Choroid plexus epithelial cell (primary cell): ENCODE results near the gene DIP2C.

Experiments
- DNase-seq: peaks from one replicate; pipeline ENCODE4 v3.0.0-alpha.2; 2010; ENCODE audit warnings: low read depth
- H3K4me3 ChIP-seq: 2 replicates; pipeline ENCODE4 v1.5.1; 2011; ENCODE audit warnings: low read depth, mild to moderate bottlenecking, control low read depth, low read length, moderate library complexity
- TF ChIP-seq, protein P1 (sequence below): conservative IDR thresholded peaks from 2 replicates; pipeline ENCODE4 v1.5.1; 2011; ENCODE audit warnings: low read depth, mild to moderate bottlenecking, control low read depth, inconsistent platforms, low read length, moderate library complexity

The DIP2C gene

DNA sequence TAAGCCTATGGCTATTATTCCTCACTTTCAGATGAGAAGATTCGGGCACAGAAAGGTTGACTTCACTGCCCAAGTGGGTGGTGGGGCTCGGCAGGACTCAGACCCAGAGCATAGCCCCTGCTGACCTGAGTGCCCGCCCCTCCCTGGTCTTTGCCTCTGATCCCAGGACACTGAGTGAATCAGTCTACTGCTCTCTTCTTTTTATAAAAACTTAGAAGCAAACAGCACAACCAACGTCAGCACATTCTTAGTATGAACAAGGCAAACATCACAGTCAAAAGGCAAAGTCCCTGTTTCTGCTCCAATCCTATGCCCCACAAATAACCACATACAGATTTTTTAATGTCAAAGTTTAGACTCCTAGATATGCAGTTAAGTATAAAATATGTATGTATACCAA is 316.5 kb downstream of the DIP2C start:
- TF ChIP-seq, protein P1, sequence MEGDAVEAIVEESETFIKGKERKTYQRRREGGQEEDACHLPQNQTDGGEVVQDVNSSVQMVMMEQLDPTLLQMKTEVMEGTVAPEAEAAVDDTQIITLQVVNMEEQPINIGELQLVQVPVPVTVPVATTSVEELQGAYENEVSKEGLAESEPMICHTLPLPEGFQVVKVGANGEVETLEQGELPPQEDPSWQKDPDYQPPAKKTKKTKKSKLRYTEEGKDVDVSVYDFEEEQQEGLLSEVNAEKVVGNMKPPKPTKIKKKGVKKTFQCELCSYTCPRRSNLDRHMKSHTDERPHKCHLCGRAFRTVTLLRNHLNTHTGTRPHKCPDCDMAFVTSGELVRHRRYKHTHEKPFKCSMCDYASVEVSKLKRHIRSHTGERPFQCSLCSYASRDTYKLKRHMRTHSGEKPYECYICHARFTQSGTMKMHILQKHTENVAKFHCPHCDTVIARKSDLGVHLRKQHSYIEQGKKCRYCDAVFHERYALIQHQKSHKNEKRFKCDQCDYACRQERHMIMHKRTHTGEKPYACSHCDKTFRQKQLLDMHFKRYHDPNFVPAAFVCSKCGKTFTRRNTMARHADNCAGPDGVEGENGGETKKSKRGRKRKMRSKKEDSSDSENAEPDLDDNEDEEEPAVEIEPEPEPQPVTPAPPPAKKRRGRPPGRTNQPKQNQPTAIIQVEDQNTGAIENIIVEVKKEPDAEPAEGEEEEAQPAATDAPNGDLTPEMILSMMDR, result no peak
- DNase-seq, result peak; percentile 76
- no peak overlapping the region for H3K4me3 ChIP-seq

GRCh38 chr10:372566-372965 is 316.9 kb downstream of the DIP2C start:
- TF ChIP-seq, protein P1, result no peak
- no peak overlapping the region for H3K4me3 ChIP-seq
- no peak for DNase-seq

- DNase-seq, result no peak
- TF ChIP-seq, protein P1, result no peak
- no peak overlapping the region for H3K4me3 ChIP-seq
Measured at GRCh38 chr10:371515-371914, 318.0 kb downstream of the DIP2C start.

DNA sequence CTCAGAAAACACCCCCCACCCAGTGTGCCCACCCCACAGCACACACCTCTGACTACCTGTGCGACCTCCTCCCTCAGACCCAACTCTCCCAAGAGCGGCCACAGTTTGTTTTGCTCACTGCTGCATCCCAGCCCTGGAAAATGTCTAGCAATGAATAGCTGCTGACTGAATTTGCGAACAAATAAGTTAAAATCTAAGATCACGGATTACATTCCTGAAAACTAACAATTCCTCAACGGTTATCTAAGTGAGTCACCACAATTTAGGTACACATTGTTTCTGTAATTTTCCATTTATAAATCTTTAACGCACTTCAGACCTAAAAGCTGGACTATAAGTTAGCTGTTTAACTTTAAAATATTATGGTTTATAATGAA is 319.0 kb downstream of the DIP2C start:
- TF ChIP-seq, protein P1, result no peak
- H3K4me3 ChIP-seq, result no peak overlapping the region
- peak; percentile 39 for DNase-seq

GRCh38 chr10:369684-370448 is 319.6 kb downstream of the DIP2C start:
- TF ChIP-seq, protein P1, result no peak
- no peak overlapping the region for H3K4me3 ChIP-seq
- peak; percentile 64 for DNase-seq

GRCh38 chr10:369221-369683 is 320.2 kb downstream of the DIP2C start:
- TF ChIP-seq, protein P1, result no peak
- H3K4me3 ChIP-seq, result no peak overlapping the region
- no peak for DNase-seq
